A549 (cell line): ENCODE data around the gene TESMIN. TPM values are rescaled to one million over a fixed set of nuclear protein-coding genes. Genes with fewer than 3 reads are reported as not detected.

Experiments used
- ATAC-seq, 2 experiments: fragments of 200-7000 bp in 1 of 2; fragments of >200 bp in 1 of 2; cut with Nextera tagmentation in 1 of 2; cut with Tn5 transposase in 1 of 2; 3 replicates each; pipeline versions ENCODE4 v1.8.0 to v1.9.1; 2018 to 2020; ENCODE audit warnings: mild to moderate bottlenecking in 1 of 2, moderate library complexity in 1 of 2
- CTCF ChIA-PET: fragments of 300-600 bp; sonication (Branson Sonifier 250); formaldehyde crosslinking; extraction: SDS; loops from one replicate; lab custom pipeline; 2021; ENCODE audit warnings: antibody characterized with exemption, inconsistent platforms; lab: Yijun Ruan, JAX
- POLR2A ChIA-PET: fragments of 350-600 bp; formaldehyde crosslinking; extraction: SDS; loops from one replicate; lab custom pipeline; 2021; ENCODE audit warnings: antibody characterized with exemption, inconsistent platforms; lab: Yijun Ruan, JAX
- DNase-seq, 2 experiments: peaks; one replicate each; pipeline versions ENCODE4 v3.0.0 to v3.0.0-alpha.2; 2011 to 2016; ENCODE audit warnings: low read depth in 1 of 2, low spot score in 1 of 2
- FAIRE-seq: peaks from 2 replicates; lab custom pipeline; 2011; peaks lifted over from hg19 to GRCh38; lab: Jason Lieb, UNC
- H3K27ac ChIP-seq, 2 experiments: fragments of >200 bp; sonication (Bioruptor Twin); formaldehyde crosslinking; 3 replicates each; pipeline ENCODE4 v1.5.1; 2016 to 2017
- H3K4me1 ChIP-seq: fragments of >200 bp; sonication (Bioruptor Twin); formaldehyde crosslinking; 3 replicates; pipeline ENCODE4 v1.6.1; 2016
- H3K4me2 ChIP-seq: fragments of >200 bp; sonication (Bioruptor Twin); formaldehyde crosslinking; 3 replicates; pipeline ENCODE4 v1.6.1; 2016
- H3K4me3 ChIP-seq: fragments of >200 bp; sonication (Bioruptor Twin); formaldehyde crosslinking; 3 replicates; pipeline ENCODE4 v1.5.1; 2016
- H3K9me3 ChIP-seq: fragments of >200 bp; sonication (Bioruptor Twin); formaldehyde crosslinking; 3 replicates; pipeline ENCODE4 v1.6.1; 2016
- CBX2 ChIP-seq: fragments of 200-600 bp; sonication (generic); IDR thresholded peaks from 2 replicates; pipeline ENCODE4 v1.6.1; 2016; ENCODE audit warnings: low read depth, mild to moderate bottlenecking, borderline replicate concordance
- CHD2 ChIP-seq: fragments of 150-350 bp; IDR thresholded peaks from 2 replicates; pipeline ENCODE4 v1.6.1; 2014; ENCODE audit warnings: low read length; ENCODE audit not compliant: partially characterized antibody
- E2F6 ChIP-seq: IDR thresholded peaks from 2 replicates; pipeline ENCODE4 v1.6.1; 2012; ENCODE audit warnings: low read depth, borderline replicate concordance
- EHF ChIP-seq: fragments of 250-450 bp; sonication (Bioruptor Pico); IDR thresholded peaks from 2 replicates; pipeline ENCODE4 v1.5.0; 2020; ENCODE audit warnings: mild to moderate bottlenecking
- FOSB ChIP-seq: fragments of 250-450 bp; sonication (Bioruptor Pico); IDR thresholded peaks from 2 replicates; pipeline ENCODE4 v1.5.0; 2020; ENCODE audit warnings: mild to moderate bottlenecking, moderate library complexity
- FOSL2 ChIP-seq, 2 experiments: fragments of 450-650 bp in 1 of 2; fragments of >200 bp in 1 of 2; sonication (Bioruptor Twin) in 1 of 2; formaldehyde crosslinking; IDR thresholded peaks; 2 replicates each; pipeline versions ENCODE4 v1.5.0 to v1.6.1; 2016 to 2020; ENCODE audit warnings: mild to moderate bottlenecking in 1 of 2, moderate library complexity in 1 of 2
- GATA3 ChIP-seq: IDR thresholded peaks from 2 replicates; pipeline ENCODE4 v1.6.1; 2012; ENCODE audit warnings: borderline replicate concordance
- HDAC2 ChIP-seq: fragments of 200-600 bp; sonication (generic); IDR thresholded peaks from 2 replicates; pipeline ENCODE4 v1.6.1; 2016
- HES2 ChIP-seq: fragments of >200 bp; sonication (Bioruptor Twin); formaldehyde crosslinking; IDR thresholded peaks from 2 replicates; pipeline ENCODE4 v1.6.1; 2016
- HMGXB4 ChIP-seq: fragments of 250-450 bp; sonication (Bioruptor Pico); IDR thresholded peaks from 2 replicates; pipeline ENCODE4 v1.5.0; 2021; ENCODE audit warnings: mild to moderate bottlenecking, moderate library complexity, borderline replicate concordance
- HOXA7 ChIP-seq: fragments of 250-450 bp; sonication (Bioruptor Pico); IDR thresholded peaks from 2 replicates; pipeline ENCODE4 v1.5.0; 2020; ENCODE audit warnings: mild to moderate bottlenecking, moderate library complexity
- JUN ChIP-seq, 2 experiments: fragments of >200 bp; sonication (Bioruptor Twin); formaldehyde crosslinking; IDR thresholded peaks; 2 replicates in 1 of 2; 3 replicates in 1 of 2; pipeline ENCODE4 v1.6.1; 2016 to 2017
- MAFK ChIP-seq: fragments of 450-650 bp; IDR thresholded peaks from 2 replicates; pipeline ENCODE4 v1.6.1; 2014; ENCODE audit not compliant: partially characterized antibody
- PBX3 ChIP-seq: IDR thresholded peaks from 2 replicates; pipeline ENCODE4 v1.6.1; 2012
- PHF8 ChIP-seq: fragments of 200-600 bp; sonication (generic); IDR thresholded peaks from 2 replicates; pipeline ENCODE4 v1.6.1; 2016; ENCODE audit warnings: low read depth, mild to moderate bottlenecking, antibody characterized with exemption, moderate library complexity, borderline replicate concordance
- RCOR1 ChIP-seq: fragments of 150-350 bp; IDR thresholded peaks from 2 replicates; pipeline ENCODE4 v1.6.1; 2014; ENCODE audit warnings: antibody characterized with exemption, low read length, low read depth
- REST ChIP-seq: fragments of 200-600 bp; sonication (generic); IDR thresholded peaks from 2 replicates; pipeline ENCODE4 v1.6.1; 2016; ENCODE audit warnings: antibody characterized with exemption, mild to moderate bottlenecking, moderate library complexity
- RNF2 ChIP-seq: fragments of 200-600 bp; sonication (generic); IDR thresholded peaks from 2 replicates; pipeline ENCODE4 v1.6.1; 2016; ENCODE audit warnings: low read depth, mild to moderate bottlenecking, antibody characterized with exemption, moderate library complexity, borderline replicate concordance
- ZC3H11A ChIP-seq: fragments of 450-650 bp; IDR thresholded peaks from 2 replicates; pipeline ENCODE4 v1.6.1; 2014; ENCODE audit warnings: antibody characterized with exemption, mild to moderate bottlenecking
- WGBS: methylation state at CpG from one replicate; pipeline ENCODE4 v1.1.6; 2017; ENCODE audit errors: missing lambda C conversion rate; 5-methylcytosine and 5-hydroxymethylcytosine counted together
- polyA plus RNA-seq, 4 experiments: library from polyadenylated mRNA; depleted of rRNA in 3 of 4; stranded (reverse); fragments of >200 nt; fragmentation: RNase III in 1 of 4; extraction: RNeasy Plus Mini Kit Qiagen cat#74134 plus additional on column Dnase treatment in 1 of 4; gene quantifications; 2 replicates in 3 of 4; 3 replicates in 1 of 4; pipeline ENCODE4 v1.2.3, GENCODE V29; 2011 to 2017

Gene TESMIN
- polyA plus RNA-seq, 2 of the 4 experiments (the other 2 are of a cell fraction), result 4.5 to 5.2 TPM

- no peak for FAIRE-seq
- no peak for ATAC-seq
Measured at GRCh38 chr11:68674461-68674860, 76.9 kb downstream of the TESMIN start.

GRCh38 chr11:68673991-68674390, 77.3 kb downstream of the TESMIN start:
- Histone ChIP-seq H3K27ac (no peak overlapping the region), H3K4me2 (no peak overlapping the region), H3K4me3 (no peak overlapping the region), H3K4me1 (peaks cover 13% of the 10 kb centered on the region), H3K9me3 (peaks cover 8% of the 10 kb centered on the region; the same call in 2 of the 3 replicates)
- FAIRE-seq (no peak), ATAC-seq (no peak), DNase-seq (no peak)
- TF ChIP-seq GATA3 (no peak), HDAC2 (no peak), PHF8 (no peak), FOSB (CRISPR knock-in tag) (no peak), CBX2 (no peak), REST (no peak), RNF2 (no peak), JUN (IDR thresholded peaks at IDR 0.05) (no peak), RCOR1 (no peak), FOSL2 (IDR thresholded peaks at IDR 0.05) (no peak), FOSL2 (CRISPR knock-in tag; IDR thresholded peaks at IDR 0.05) (no peak), E2F6 (no peak), HOXA7 (CRISPR knock-in tag) (no peak), EHF (CRISPR knock-in tag) (no peak), PBX3 (no peak), HMGXB4 (no peak)
- CTCF ChIA-PET, result interaction anchor here (1.0 kb wide), 1 partner anchor 43 kb away, joined by 3 read pairs; no protein-coding TSS in a partner anchor
- WGBS, result 64% methylated on average over 11 of the region's 11 CpGs
- POLR2A ChIA-PET, result no interaction called here

More at GRCh38 chr11:68674461-68674860, 76.9 kb downstream of the TESMIN start:
- no peak for DNase-seq
- Histone ChIP-seq H3K4me1 (peaks cover 13% of the 10 kb centered on the region), H3K27ac (no peak overlapping the region), H3K9me3 (peaks cover 8% of the 10 kb centered on the region; the same call in 2 of the 3 replicates), H3K4me2 (no peak overlapping the region), H3K4me3 (no peak overlapping the region)
- POLR2A ChIA-PET, result no interaction called here
- CTCF ChIA-PET, result interaction anchor here (1.0 kb wide), 1 partner anchor 43 kb away, joined by 3 read pairs; no protein-coding TSS in a partner anchor
- 82% methylated on average over 16 of the region's 16 CpGs for WGBS
- TF ChIP-seq RCOR1, result no peak
- TF ChIP-seq MAFK, result peak; percentile 9
- TF ChIP-seq ZC3H11A, result no peak
- no peak for TF ChIP-seq PHF8
- no peak for TF ChIP-seq HES2
- TF ChIP-seq GATA3, result no peak
- TF ChIP-seq CHD2, result no peak
